ENCODE measurements around the gene TULP1.

TULP1 gene

GRCh38 chr6:35512740-35513139 is at the start of gene TULP1:
Gene TULP1, minus strand, starts transcription at chr6:35512896. Its CDS starts 38 bp downstream, at chr6:35512858.
- H3K9ac ChIP-seq (ENCODE audit: low read depth in 1 of 2, low read length in 2 of 2): no peak within 1 kb of the TSS

GRCh38 chr6:35562060-35562459 is 49.4 kb upstream of the TULP1 start:
- no peak overlapping the region for H3K27ac ChIP-seq (ENCODE audit: low read depth in 2 of 2, low read length in 2 of 2)
- peaks cover 0 to 4% of the 10 kb centered on the region in 2 donors for H3K27me3 ChIP-seq (ENCODE audit: control insufficient read depth in 2 of 2, insufficient read depth in 2 of 2, low read length in 2 of 2)
- H3K4me1 ChIP-seq (ENCODE audit: control insufficient read depth in 2 of 2, insufficient read depth in 2 of 2, low read length in 2 of 2): no peaks in the 10 kb centered on the region
- H3K9ac ChIP-seq (ENCODE audit: low read depth in 1 of 2, low read length in 2 of 2): no peak overlapping the region
- H3K9me3 ChIP-seq (ENCODE audit: control insufficient read depth in 2 of 2, low read length in 2 of 2): no peaks in the 10 kb centered on the region
- no peak overlapping the region for H3K4me3 ChIP-seq (ENCODE audit: low read length in 2 of 2)
- no peaks in the 10 kb centered on the region for H3K36me3 ChIP-seq (ENCODE audit: control insufficient read depth in 2 of 2, insufficient read depth in 2 of 2, low read length in 2 of 2)

More at GRCh38 chr6:35512740-35513139, at the start of gene TULP1:
- Histone ChIP-seq H3K36me3 (ENCODE audit: control insufficient read depth in 2 of 2, insufficient read depth in 2 of 2, low read length in 2 of 2) (no peaks in the 10 kb centered on the region), H3K4me3 (ENCODE audit: low read length in 2 of 2) (no peak within 1 kb of the TSS), H3K27ac (ENCODE audit: low read depth in 2 of 2, low read length in 2 of 2) (no peak within 1 kb of the TSS), H3K4me1 (ENCODE audit: control insufficient read depth in 2 of 2, insufficient read depth in 2 of 2, low read length in 2 of 2) (no peaks in the 10 kb centered on the region), H3K9me3 (ENCODE audit: control insufficient read depth in 2 of 2, low read length in 2 of 2) (no peaks in the 10 kb centered on the region), H3K27me3 (ENCODE audit: control insufficient read depth in 2 of 2, insufficient read depth in 2 of 2, low read length in 2 of 2) (peaks cover 0 to 15% of the 10 kb centered on the region in 2 donors)

- Histone ChIP-seq H3K4me1 (ENCODE audit: control insufficient read depth in 2 of 2, insufficient read depth in 2 of 2, low read length in 2 of 2) (no peaks in the 10 kb centered on the region), H3K4me3 (ENCODE audit: low read length in 2 of 2) (no peak overlapping the region), H3K27me3 (ENCODE audit: control insufficient read depth in 2 of 2, insufficient read depth in 2 of 2, low read length in 2 of 2) (peaks cover 0 to 4% of the 10 kb centered on the region in 2 donors), H3K9me3 (ENCODE audit: control insufficient read depth in 2 of 2, low read length in 2 of 2) (no peaks in the 10 kb centered on the region), H3K36me3 (ENCODE audit: control insufficient read depth in 2 of 2, insufficient read depth in 2 of 2, low read length in 2 of 2) (no peaks in the 10 kb centered on the region), H3K27ac (ENCODE audit: low read depth in 2 of 2, low read length in 2 of 2) (no peak overlapping the region), H3K9ac (ENCODE audit: low read depth in 1 of 2, low read length in 2 of 2) (no peak overlapping the region)
Measured at GRCh38 chr6:35561113-35561512, 48.4 kb upstream of the TULP1 start.

- H3K9me3 ChIP-seq (ENCODE audit: control insufficient read depth in 2 of 2, low read length in 2 of 2): no peaks in the 10 kb centered on the region
- no peaks in the 10 kb centered on the region for H3K4me1 ChIP-seq (ENCODE audit: control insufficient read depth in 2 of 2, insufficient read depth in 2 of 2, low read length in 2 of 2)
- H3K9ac ChIP-seq (ENCODE audit: low read depth in 1 of 2, low read length in 2 of 2): no peak overlapping the region
- H3K36me3 ChIP-seq (ENCODE audit: control insufficient read depth in 2 of 2, insufficient read depth in 2 of 2, low read length in 2 of 2): no peaks in the 10 kb centered on the region
- H3K27ac ChIP-seq (ENCODE audit: low read depth in 2 of 2, low read length in 2 of 2): no peak overlapping the region
- H3K27me3 ChIP-seq (ENCODE audit: control insufficient read depth in 2 of 2, insufficient read depth in 2 of 2, low read length in 2 of 2): no peaks in the 10 kb centered on the region
- no peak overlapping the region for H3K4me3 ChIP-seq (ENCODE audit: low read length in 2 of 2)
Measured at GRCh38 chr6:35558571-35558970, 45.9 kb upstream of the TULP1 start.

GRCh38 chr6:35557239-35557638 is 44.5 kb upstream of the TULP1 start:
- H3K4me3 ChIP-seq (ENCODE audit: low read length in 2 of 2): no peak overlapping the region
- no peak overlapping the region for H3K9ac ChIP-seq (ENCODE audit: low read depth in 1 of 2, low read length in 2 of 2)
- H3K9me3 ChIP-seq (ENCODE audit: control insufficient read depth in 2 of 2, low read length in 2 of 2): no peaks in the 10 kb centered on the region
- H3K27ac ChIP-seq (ENCODE audit: low read depth in 2 of 2, low read length in 2 of 2): no peak overlapping the region
- H3K27me3 ChIP-seq (ENCODE audit: control insufficient read depth in 2 of 2, insufficient read depth in 2 of 2, low read length in 2 of 2): no peaks in the 10 kb centered on the region
- no peaks in the 10 kb centered on the region for H3K4me1 ChIP-seq (ENCODE audit: control insufficient read depth in 2 of 2, insufficient read depth in 2 of 2, low read length in 2 of 2)
- no peaks in the 10 kb centered on the region for H3K36me3 ChIP-seq (ENCODE audit: control insufficient read depth in 2 of 2, insufficient read depth in 2 of 2, low read length in 2 of 2)

GRCh38 chr6:35554811-35555210 is 42.1 kb upstream of the TULP1 start:
- H3K9ac ChIP-seq (ENCODE audit: low read depth in 1 of 2, low read length in 2 of 2): no peak overlapping the region
- no peak overlapping the region for H3K27ac ChIP-seq (ENCODE audit: low read depth in 2 of 2, low read length in 2 of 2)
- no peaks in the 10 kb centered on the region for H3K9me3 ChIP-seq (ENCODE audit: control insufficient read depth in 2 of 2, low read length in 2 of 2)
- H3K4me1 ChIP-seq (ENCODE audit: control insufficient read depth in 2 of 2, insufficient read depth in 2 of 2, low read length in 2 of 2): no peaks in the 10 kb centered on the region
- H3K36me3 ChIP-seq (ENCODE audit: control insufficient read depth in 2 of 2, insufficient read depth in 2 of 2, low read length in 2 of 2): no peaks in the 10 kb centered on the region
- H3K27me3 ChIP-seq (ENCODE audit: control insufficient read depth in 2 of 2, insufficient read depth in 2 of 2, low read length in 2 of 2): no peaks in the 10 kb centered on the region
- H3K4me3 ChIP-seq (ENCODE audit: low read length in 2 of 2): no peak overlapping the region

- H3K4me1 ChIP-seq (ENCODE audit: control insufficient read depth in 2 of 2, insufficient read depth in 2 of 2, low read length in 2 of 2): no peaks in the 10 kb centered on the region
- no peak overlapping the region for H3K4me3 ChIP-seq (ENCODE audit: low read length in 2 of 2)
- no peaks in the 10 kb centered on the region for H3K27me3 ChIP-seq (ENCODE audit: control insufficient read depth in 2 of 2, insufficient read depth in 2 of 2, low read length in 2 of 2)
- no peak overlapping the region for H3K9ac ChIP-seq (ENCODE audit: low read depth in 1 of 2, low read length in 2 of 2)
- no peak overlapping the region for H3K27ac ChIP-seq (ENCODE audit: low read depth in 2 of 2, low read length in 2 of 2)
- no peaks in the 10 kb centered on the region for H3K36me3 ChIP-seq (ENCODE audit: control insufficient read depth in 2 of 2, insufficient read depth in 2 of 2, low read length in 2 of 2)
- H3K9me3 ChIP-seq (ENCODE audit: control insufficient read depth in 2 of 2, low read length in 2 of 2): no peaks in the 10 kb centered on the region
Measured at GRCh38 chr6:35553315-35553714, 40.6 kb upstream of the TULP1 start.

GRCh38 chr6:35552285-35552917 is 39.7 kb upstream of the TULP1 start:
- no peaks in the 10 kb centered on the region for H3K36me3 ChIP-seq (ENCODE audit: control insufficient read depth in 2 of 2, insufficient read depth in 2 of 2, low read length in 2 of 2)
- H3K9ac ChIP-seq (ENCODE audit: low read depth in 1 of 2, low read length in 2 of 2): no peak overlapping the region
- no peak overlapping the region for H3K27ac ChIP-seq (ENCODE audit: low read depth in 2 of 2, low read length in 2 of 2)
- H3K4me3 ChIP-seq (ENCODE audit: low read length in 2 of 2): no peak overlapping the region
- H3K4me1 ChIP-seq (ENCODE audit: control insufficient read depth in 2 of 2, insufficient read depth in 2 of 2, low read length in 2 of 2): no peaks in the 10 kb centered on the region
- H3K9me3 ChIP-seq (ENCODE audit: control insufficient read depth in 2 of 2, low read length in 2 of 2): no peaks in the 10 kb centered on the region
- H3K27me3 ChIP-seq (ENCODE audit: control insufficient read depth in 2 of 2, insufficient read depth in 2 of 2, low read length in 2 of 2): peaks cover 0 to 3% of the 10 kb centered on the region in 2 donors

- no peak overlapping the region for H3K9ac ChIP-seq (ENCODE audit: low read depth in 1 of 2, low read length in 2 of 2)
- H3K4me3 ChIP-seq (ENCODE audit: low read length in 2 of 2): no peak overlapping the region
- no peaks in the 10 kb centered on the region for H3K9me3 ChIP-seq (ENCODE audit: control insufficient read depth in 2 of 2, low read length in 2 of 2)
- H3K27ac ChIP-seq (ENCODE audit: low read depth in 2 of 2, low read length in 2 of 2): no peak overlapping the region
- H3K27me3 ChIP-seq (ENCODE audit: control insufficient read depth in 2 of 2, insufficient read depth in 2 of 2, low read length in 2 of 2): peaks cover 0 to 5% of the 10 kb centered on the region in 2 donors
- H3K36me3 ChIP-seq (ENCODE audit: control insufficient read depth in 2 of 2, insufficient read depth in 2 of 2, low read length in 2 of 2): no peaks in the 10 kb centered on the region
- H3K4me1 ChIP-seq (ENCODE audit: control insufficient read depth in 2 of 2, insufficient read depth in 2 of 2, low read length in 2 of 2): no peaks in the 10 kb centered on the region
Measured at GRCh38 chr6:35550437-35550836, 37.7 kb upstream of the TULP1 start.

- Histone ChIP-seq H3K27ac (ENCODE audit: low read depth in 2 of 2, low read length in 2 of 2) (no peak overlapping the region), H3K9me3 (ENCODE audit: control insufficient read depth in 2 of 2, low read length in 2 of 2) (no peaks in the 10 kb centered on the region), H3K36me3 (ENCODE audit: control insufficient read depth in 2 of 2, insufficient read depth in 2 of 2, low read length in 2 of 2) (no peaks in the 10 kb centered on the region), H3K4me3 (ENCODE audit: low read length in 2 of 2) (no peak overlapping the region), H3K4me1 (ENCODE audit: control insufficient read depth in 2 of 2, insufficient read depth in 2 of 2, low read length in 2 of 2) (no peaks in the 10 kb centered on the region), H3K9ac (ENCODE audit: low read depth in 1 of 2, low read length in 2 of 2) (no peak overlapping the region), H3K27me3 (ENCODE audit: control insufficient read depth in 2 of 2, insufficient read depth in 2 of 2, low read length in 2 of 2) (peaks cover 0 to 5% of the 10 kb centered on the region in 2 donors)
Measured at GRCh38 chr6:35547676-35548075, 35.0 kb upstream of the TULP1 start.
